A549 (cell line): Measurements from ENCODE around the gene PNMA5. TPM values are rescaled to one million over a fixed set of nuclear protein-coding genes. Genes with fewer than 3 reads are reported as not detected.

Experiments used
- ATAC-seq, 2 experiments: fragments of 200-7000 bp in 1 of 2; fragments of >200 bp in 1 of 2; cut with Nextera tagmentation in 1 of 2; cut with Tn5 transposase in 1 of 2; 3 replicates each; pipeline versions ENCODE4 v1.8.0 to v1.9.1; 2018 to 2020; ENCODE audit warnings: mild to moderate bottlenecking in 1 of 2, moderate library complexity in 1 of 2
- CTCF ChIA-PET: fragments of 300-600 bp; sonication (Branson Sonifier 250); formaldehyde crosslinking; extraction: SDS; loops from one replicate; lab custom pipeline; 2021; ENCODE audit warnings: antibody characterized with exemption, inconsistent platforms; lab: Yijun Ruan, JAX
- POLR2A ChIA-PET: fragments of 350-600 bp; formaldehyde crosslinking; extraction: SDS; loops from one replicate; lab custom pipeline; 2021; ENCODE audit warnings: antibody characterized with exemption, inconsistent platforms; lab: Yijun Ruan, JAX
- DNase-seq, 2 experiments: peaks; one replicate each; pipeline versions ENCODE4 v3.0.0 to v3.0.0-alpha.2; 2011 to 2016; ENCODE audit warnings: low read depth in 1 of 2, low spot score in 1 of 2
- FAIRE-seq: peaks from 2 replicates; lab custom pipeline; 2011; peaks lifted over from hg19 to GRCh38; lab: Jason Lieb, UNC
- H3K27ac ChIP-seq, 2 experiments: fragments of >200 bp; sonication (Bioruptor Twin); formaldehyde crosslinking; 3 replicates each; pipeline ENCODE4 v1.5.1; 2016 to 2017
- H3K4me1 ChIP-seq: fragments of >200 bp; sonication (Bioruptor Twin); formaldehyde crosslinking; 3 replicates; pipeline ENCODE4 v1.6.1; 2016
- H3K4me2 ChIP-seq: fragments of >200 bp; sonication (Bioruptor Twin); formaldehyde crosslinking; 3 replicates; pipeline ENCODE4 v1.6.1; 2016
- H3K4me3 ChIP-seq: fragments of >200 bp; sonication (Bioruptor Twin); formaldehyde crosslinking; 3 replicates; pipeline ENCODE4 v1.5.1; 2016
- H3K9me3 ChIP-seq: fragments of >200 bp; sonication (Bioruptor Twin); formaldehyde crosslinking; 3 replicates; pipeline ENCODE4 v1.6.1; 2016
- BHLHE40 ChIP-seq: IDR thresholded peaks from 2 replicates; pipeline ENCODE4 v1.6.1; 2012; ENCODE audit warnings: low read depth, low read length, inconsistent platforms
- CBX2 ChIP-seq: fragments of 200-600 bp; sonication (generic); IDR thresholded peaks from 2 replicates; pipeline ENCODE4 v1.6.1; 2016; ENCODE audit warnings: low read depth, mild to moderate bottlenecking, borderline replicate concordance
- CBX8 ChIP-seq: fragments of 200-600 bp; sonication (generic); IDR thresholded peaks from 2 replicates; pipeline ENCODE4 v1.6.1; 2016
- CEBPB ChIP-seq, 2 experiments: fragments of >200 bp in 1 of 2; sonication (Bioruptor Twin) in 1 of 2; formaldehyde crosslinking in 1 of 2; IDR thresholded peaks; 2 replicates each; pipeline ENCODE4 v1.6.1; 2012 to 2016
- EHF ChIP-seq: fragments of 250-450 bp; sonication (Bioruptor Pico); IDR thresholded peaks from 2 replicates; pipeline ENCODE4 v1.5.0; 2020; ENCODE audit warnings: mild to moderate bottlenecking
- EHMT2 ChIP-seq: fragments of 200-600 bp; sonication (generic); IDR thresholded peaks from 2 replicates; pipeline ENCODE4 v1.6.1; 2016; ENCODE audit warnings: antibody characterized with exemption, low read depth, mild to moderate bottlenecking, moderate library complexity
- FOSL2 ChIP-seq, 2 experiments: fragments of 450-650 bp in 1 of 2; fragments of >200 bp in 1 of 2; sonication (Bioruptor Twin) in 1 of 2; formaldehyde crosslinking; IDR thresholded peaks; 2 replicates each; pipeline versions ENCODE4 v1.5.0 to v1.6.1; 2016 to 2020; ENCODE audit warnings: mild to moderate bottlenecking in 1 of 2, moderate library complexity in 1 of 2
- FOXS1 ChIP-seq: fragments of 250-450 bp; sonication (Bioruptor Pico); IDR thresholded peaks from 2 replicates; pipeline ENCODE4 v1.5.0; 2020; ENCODE audit warnings: mild to moderate bottlenecking, moderate library complexity
- GATA3 ChIP-seq: IDR thresholded peaks from 2 replicates; pipeline ENCODE4 v1.6.1; 2012; ENCODE audit warnings: borderline replicate concordance
- KDM1A ChIP-seq: fragments of 200-600 bp; sonication (generic); IDR thresholded peaks from 2 replicates; pipeline ENCODE4 v1.6.1; 2016; ENCODE audit warnings: low read depth, mild to moderate bottlenecking
- MYC ChIP-seq: IDR thresholded peaks from 2 replicates; pipeline ENCODE4 v1.6.1; 2012; ENCODE audit warnings: mild to moderate bottlenecking, inconsistent platforms, low read length, improper control_type of control experiment, borderline replicate concordance
- NFE2L2 ChIP-seq: fragments of 150-350 bp; conservative IDR thresholded peaks from 2 replicates; pipeline ENCODE4 v1.6.1; 2014; ENCODE audit warnings: low read length
- NR3C1 ChIP-seq: fragments of >200 bp; sonication (Bioruptor Twin); formaldehyde crosslinking; IDR thresholded peaks from 3 replicates; pipeline ENCODE4 v1.6.1; 2017
- PBX3 ChIP-seq: IDR thresholded peaks from 2 replicates; pipeline ENCODE4 v1.6.1; 2012
- PHF8 ChIP-seq: fragments of 200-600 bp; sonication (generic); IDR thresholded peaks from 2 replicates; pipeline ENCODE4 v1.6.1; 2016; ENCODE audit warnings: low read depth, mild to moderate bottlenecking, antibody characterized with exemption, moderate library complexity, borderline replicate concordance
- POLR2A ChIP-seq: IDR thresholded peaks from 2 replicates; pipeline ENCODE4 v1.6.1; 2012; ENCODE audit warnings: mild to moderate bottlenecking, low read length
- RAD21 ChIP-seq, 2 experiments: fragments of >200 bp in 1 of 2; sonication (Bioruptor Twin) in 1 of 2; formaldehyde crosslinking in 1 of 2; IDR thresholded peaks in 1 of 2; conservative IDR thresholded peaks in 1 of 2; 2 replicates in 1 of 2; 3 replicates in 1 of 2; pipeline ENCODE4 v1.6.1; 2012 to 2018; ENCODE audit warnings: inconsistent platforms in 1 of 2
- RARB ChIP-seq: fragments of 250-450 bp; sonication (Bioruptor Pico); IDR thresholded peaks from 2 replicates; pipeline ENCODE4 v1.8.0; 2021; ENCODE audit warnings: mild to moderate bottlenecking, moderate library complexity
- RCOR1 ChIP-seq: fragments of 150-350 bp; IDR thresholded peaks from 2 replicates; pipeline ENCODE4 v1.6.1; 2014; ENCODE audit warnings: antibody characterized with exemption, low read length, low read depth
- RFX5 ChIP-seq: fragments of 450-650 bp; IDR thresholded peaks from 2 replicates; pipeline ENCODE4 v1.7.1; 2014; ENCODE audit warnings: antibody characterized with exemption, mild to moderate bottlenecking, moderate library complexity
- TFCP2L1 ChIP-seq: fragments of 250-450 bp; sonication (Bioruptor Pico); IDR thresholded peaks from 2 replicates; pipeline ENCODE4 v1.5.0; 2021; ENCODE audit warnings: mild to moderate bottlenecking
- TP53 ChIP-seq: fragments of 250-450 bp; sonication (Bioruptor Pico); IDR thresholded peaks from 2 replicates; pipeline ENCODE4 v1.5.0; 2021; ENCODE audit warnings: mild to moderate bottlenecking, moderate library complexity
- USF2 ChIP-seq: fragments of 450-650 bp; IDR thresholded peaks from 2 replicates; pipeline ENCODE4 v1.6.1; 2014; ENCODE audit warnings: antibody characterized with exemption
- ZC3H11A ChIP-seq: fragments of 450-650 bp; IDR thresholded peaks from 2 replicates; pipeline ENCODE4 v1.6.1; 2014; ENCODE audit warnings: antibody characterized with exemption, mild to moderate bottlenecking
- ZNF302 ChIP-seq: fragments of 250-450 bp; sonication (Bioruptor Pico); IDR thresholded peaks from 2 replicates; pipeline ENCODE4 v1.9.0; 2021; ENCODE audit warnings: inconsistent platforms, mild to moderate bottlenecking, moderate library complexity
- whole genome bisulfite sequencing: methylation state at CpG from one replicate; pipeline ENCODE4 v1.1.6; 2017; ENCODE audit errors: missing lambda C conversion rate; 5-methylcytosine and 5-hydroxymethylcytosine counted together
- polyA plus RNA-seq, 4 experiments: library from polyadenylated mRNA; depleted of rRNA in 3 of 4; stranded (reverse); fragments of >200 nt; fragmentation: RNase III in 1 of 4; extraction: RNeasy Plus Mini Kit Qiagen cat#74134 plus additional on column Dnase treatment in 1 of 4; gene quantifications; 2 replicates in 3 of 4; 3 replicates in 1 of 4; pipeline ENCODE4 v1.2.3, GENCODE V29; 2011 to 2017
- TF ChIP-seq, protein P1 (sequence below): IDR thresholded peaks from 2 replicates; pipeline ENCODE4 v1.6.1; 2012; ENCODE audit warnings: low read depth, borderline replicate concordance

The PNMA5 gene
- polyA plus RNA-seq, 2 of the 4 experiments (the other 2 are of a cell fraction): not detected

DNA sequence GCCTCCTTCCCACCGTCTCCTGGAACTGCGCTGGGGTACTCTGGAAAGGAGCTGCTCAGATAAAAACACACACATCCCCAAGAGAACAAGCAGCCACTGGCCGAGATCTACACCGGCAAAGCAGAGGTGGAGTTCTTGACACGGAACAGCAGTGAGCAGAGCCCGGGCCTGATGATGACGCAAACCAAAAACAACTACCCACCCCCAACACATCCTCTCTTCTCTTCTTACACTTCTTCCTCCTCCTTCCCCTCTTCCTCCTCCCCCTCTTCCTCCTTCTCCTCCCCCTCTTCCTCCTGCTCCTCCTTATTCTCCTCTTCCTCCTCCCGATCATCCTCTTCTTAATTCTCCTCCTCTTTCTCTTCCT, 4.6 kb downstream of the PNMA5 start:
- Histone ChIP-seq H3K4me3 (no peak overlapping the region), H3K4me1 (no peaks in the 10 kb centered on the region), H3K9me3 (no peaks in the 10 kb centered on the region), H3K4me2 (no peak overlapping the region), H3K27ac (no peak overlapping the region)
- FAIRE-seq (no peak), ATAC-seq (no peak), DNase-seq (no peak)
- TF ChIP-seq EHF (CRISPR knock-in tag) (no peak), EHMT2 (no peak), KDM1A (no peak), TP53 (no peak), BHLHE40 (no peak), NR3C1 (no peak), USF2 (no peak), FOSL2 (IDR thresholded peaks at IDR 0.05) (no peak), FOSL2 (CRISPR knock-in tag; IDR thresholded peaks at IDR 0.05) (no peak), CBX8 (no peak), ZNF302 (no peak), RCOR1 (no peak), MYC (no peak), RARB (no peak), FOXS1 (CRISPR knock-in tag) (no peak)
- TF ChIP-seq, protein P1, sequence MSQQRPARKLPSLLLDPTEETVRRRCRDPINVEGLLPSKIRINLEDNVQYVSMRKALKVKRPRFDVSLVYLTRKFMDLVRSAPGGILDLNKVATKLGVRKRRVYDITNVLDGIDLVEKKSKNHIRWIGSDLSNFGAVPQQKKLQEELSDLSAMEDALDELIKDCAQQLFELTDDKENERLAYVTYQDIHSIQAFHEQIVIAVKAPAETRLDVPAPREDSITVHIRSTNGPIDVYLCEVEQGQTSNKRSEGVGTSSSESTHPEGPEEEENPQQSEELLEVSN: no peak
- ChIA-PET CTCF (no interaction called here), POLR2A (no interaction called here)
- WGBS: 80% methylated on average over 8 of the region's 8 CpGs

DNA sequence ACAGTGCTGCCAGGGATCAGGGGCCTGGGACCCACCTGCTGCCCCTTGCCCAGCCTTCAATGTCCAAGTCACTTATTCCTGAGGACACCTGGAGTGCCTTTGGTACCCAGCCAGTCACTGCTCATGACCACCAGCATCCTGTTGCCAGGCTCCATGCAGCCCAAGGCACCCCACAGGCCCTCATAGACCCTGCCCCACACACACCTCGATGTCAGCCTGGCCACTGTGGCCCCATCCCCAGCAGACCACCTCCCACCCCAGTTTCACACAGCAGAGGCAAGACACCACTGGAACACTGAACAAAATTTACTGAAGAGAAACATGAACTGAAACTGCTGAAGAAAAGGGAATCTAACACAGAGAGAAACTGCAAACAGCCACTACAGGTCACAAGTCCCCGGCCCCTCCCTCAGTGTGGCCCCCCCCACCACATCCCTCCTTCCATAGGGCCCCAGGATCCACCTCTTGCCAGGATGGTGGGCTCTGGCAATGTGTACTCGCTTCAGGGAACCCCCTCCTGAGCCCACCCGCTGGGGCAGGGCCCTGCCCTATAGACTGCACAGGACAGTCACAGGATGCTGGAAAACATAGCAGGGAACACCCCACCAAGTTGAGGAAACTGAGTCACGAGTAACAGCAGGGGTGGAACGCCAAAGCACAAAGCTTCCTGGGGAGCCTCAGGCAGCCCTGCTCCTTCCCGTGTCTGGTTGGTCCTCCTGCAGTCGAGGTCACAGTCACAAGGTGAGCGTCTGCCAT, 5.2 kb downstream of the PNMA5 start:
- Histone ChIP-seq H3K4me1 (no peaks in the 10 kb centered on the region), H3K4me2 (no peak overlapping the region), H3K9me3 (no peaks in the 10 kb centered on the region), H3K27ac (no peak overlapping the region), H3K4me3 (no peak overlapping the region)
- ChIA-PET POLR2A (no interaction called here), CTCF (no interaction called here)
- ATAC-seq (no peak), DNase-seq (no peak), FAIRE-seq (no peak)
- 86% methylated on average over 1 of the region's 9 CpGs for WGBS
- TF ChIP-seq TFCP2L1 (CRISPR knock-in tag) (no peak), ZC3H11A (no peak), CBX2 (no peak), RAD21 (conservative IDR thresholded peaks at IDR 0.05 in 1 of 2, IDR thresholded peaks at IDR 0.05 in 1 of 2) (no peak), PHF8 (no peak), CEBPB (IDR thresholded peaks at IDR 0.05) (no peak), RCOR1 (no peak), BHLHE40 (no peak), PBX3 (no peak), NFE2L2 (no peak), KDM1A (no peak), RFX5 (no peak), POLR2A (no peak), GATA3 (no peak)
- TF ChIP-seq, all 56 proteins: peak for 0
